Adipose tissue (tissue), 3 donors: Measurements from ENCODE around the gene TTC39B. TPM values are rescaled to one million over a fixed set of nuclear protein-coding genes. Genes with fewer than 3 reads are reported as not detected.
"Not testable (repeated sequence)": the region's sequence is repeated elsewhere in the genome, so short reads cannot be mapped to it uniquely, and the experiment has no call there.

Experiments
- H3K27ac ChIP-seq: one replicate; pipeline ENCODE4 v1.5.1; 2013; ENCODE audit warnings: low read depth, low read length
- WGBS, 3 donors: extraction: QIAGEN DNeasy Blood & Tissue Kit; methylation state at CpG; one replicate each; pipeline ENCODE4 v1.1.7; 2013; 5-methylcytosine and 5-hydroxymethylcytosine counted together
- polyA plus RNA-seq, 3 donors: library from polyadenylated mRNA; stranded (reverse); fragments of 200-250 nt; gene quantifications; one replicate each; pipeline ENCODE4 v1.2.3, GENCODE V29; 2013
- donor health status: healthy with polysubstance abuse.
- donor health status: Bipolar disorder and iron deficiency.
- donor health status: healthy.

TTC39B gene
- polyA plus RNA-seq, 3 donors, result 1.2 to 2.1 (median 1.4) TPM

- WGBS, 3 donors, result 55 to 90% (median 74%) methylated on average over 2 of the region's 2 CpGs
- H3K27ac ChIP-seq, result no peak overlapping the region
Observed at GRCh38 chr9:15239816-15240215, 67.2 kb downstream of the TTC39B start.

DNA sequence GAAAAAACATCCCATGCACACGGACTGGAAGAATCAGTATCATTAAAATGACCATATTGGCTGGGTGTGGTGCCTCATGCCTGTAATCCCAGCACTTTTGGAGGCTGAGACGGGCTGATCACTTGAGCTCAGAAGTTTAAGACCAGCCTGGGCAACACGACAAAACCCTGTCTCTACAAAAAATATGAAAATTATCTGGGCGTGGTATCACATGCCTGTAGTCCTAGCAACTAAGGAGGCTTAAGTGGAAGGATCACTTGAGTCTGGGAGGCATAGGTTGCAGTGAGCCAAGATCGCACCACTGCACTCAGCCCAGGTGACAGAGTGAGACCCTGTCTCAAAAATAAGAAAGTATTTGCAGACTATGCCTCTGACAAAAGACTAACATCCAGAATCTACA, 68.4 kb downstream of the TTC39B start:
- no peak overlapping the region for H3K27ac ChIP-seq
- 90 to 96% (median 91%) methylated on average over 5 of the region's 5 CpGs for WGBS, 3 donors

DNA sequence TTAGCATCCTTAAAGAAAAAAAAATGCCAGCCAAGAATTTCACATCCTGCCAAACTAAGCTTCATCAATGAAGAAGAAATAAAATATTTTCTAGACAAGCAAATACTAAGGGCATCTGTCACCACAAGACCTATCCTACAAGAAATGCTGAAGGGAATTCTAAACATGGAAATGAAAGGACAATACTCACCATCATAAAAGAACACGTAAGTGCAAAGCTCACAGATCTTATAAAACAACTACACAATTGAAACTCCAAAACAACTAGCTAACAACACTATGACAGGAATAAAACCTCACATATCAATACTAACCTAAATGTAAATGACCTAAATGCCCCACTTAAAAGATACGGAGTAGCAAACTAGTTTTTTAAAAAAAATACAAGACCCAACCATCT, 71.4 kb downstream of the TTC39B start:
- WGBS, 3 donors, result 71 to 95% (median 91%) methylated on average over 2 of the region's 2 CpGs
- H3K27ac ChIP-seq, result no peak overlapping the region

DNA sequence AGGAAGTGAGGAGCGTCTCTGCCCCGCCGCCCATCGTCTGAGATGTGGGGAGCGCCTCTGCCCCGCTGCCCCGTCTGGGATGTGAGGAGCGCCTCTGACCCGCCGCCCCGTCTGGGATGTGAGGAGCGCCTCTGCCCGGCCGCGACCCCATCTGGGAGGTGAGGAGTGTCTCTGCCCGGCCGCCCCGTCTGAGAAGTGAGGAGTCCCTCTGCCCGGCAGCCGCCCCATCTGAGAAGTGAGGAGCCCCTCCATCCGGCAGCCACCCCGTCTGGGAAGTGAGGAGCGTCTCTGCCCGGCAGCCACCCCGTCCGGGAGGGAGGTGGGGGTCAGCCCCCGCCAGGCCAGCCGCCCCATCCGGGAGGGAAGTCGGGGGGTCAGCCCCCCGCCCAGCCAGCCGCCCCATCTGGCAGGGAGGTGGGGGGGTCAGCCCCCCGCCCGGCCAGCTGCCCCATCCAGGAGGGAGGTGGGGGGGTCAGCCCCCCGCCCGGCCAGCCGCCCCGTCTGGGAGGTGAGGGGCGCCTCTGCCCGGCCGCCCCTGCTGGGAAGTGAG, 73.0 kb downstream of the TTC39B start:
- H3K27ac ChIP-seq, result not testable (repeated sequence)
- 97 to 98% (median 98%) methylated on average over 22 to 34 of the region's 41 CpGs for WGBS, 3 donors

DNA sequence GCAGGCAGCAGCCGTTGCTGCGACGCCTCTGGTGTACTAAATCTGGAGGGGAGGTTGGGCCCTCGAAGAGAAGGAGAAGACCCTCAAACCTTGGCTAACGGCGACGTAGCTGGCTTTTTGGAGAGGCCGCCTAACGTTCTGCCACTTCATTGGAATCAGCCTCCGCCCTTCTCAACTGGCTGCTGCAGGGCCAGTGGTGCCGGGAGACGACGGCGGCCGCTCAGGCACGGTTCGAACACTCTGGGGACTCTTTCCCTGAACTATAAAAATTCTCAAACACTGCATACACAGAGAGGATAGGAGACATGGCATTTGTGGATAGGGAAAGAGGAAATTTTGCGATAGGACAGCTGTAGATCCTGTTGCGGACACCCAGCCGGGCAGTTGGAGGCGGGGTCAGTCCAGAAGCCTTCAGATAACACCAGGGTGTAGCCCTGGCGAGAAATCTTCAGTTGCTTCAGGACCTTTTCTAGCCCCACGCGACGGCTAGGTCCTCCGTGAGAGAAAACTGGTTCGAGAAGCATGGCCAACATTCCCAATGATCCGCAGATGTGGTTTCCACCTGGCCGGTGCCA, 74.2 kb downstream of the TTC39B start:
- WGBS, 3 donors, result 95 to 98% (median 97%) methylated on average over 29 of the region's 29 CpGs
- H3K27ac ChIP-seq, result not testable (repeated sequence)

DNA sequence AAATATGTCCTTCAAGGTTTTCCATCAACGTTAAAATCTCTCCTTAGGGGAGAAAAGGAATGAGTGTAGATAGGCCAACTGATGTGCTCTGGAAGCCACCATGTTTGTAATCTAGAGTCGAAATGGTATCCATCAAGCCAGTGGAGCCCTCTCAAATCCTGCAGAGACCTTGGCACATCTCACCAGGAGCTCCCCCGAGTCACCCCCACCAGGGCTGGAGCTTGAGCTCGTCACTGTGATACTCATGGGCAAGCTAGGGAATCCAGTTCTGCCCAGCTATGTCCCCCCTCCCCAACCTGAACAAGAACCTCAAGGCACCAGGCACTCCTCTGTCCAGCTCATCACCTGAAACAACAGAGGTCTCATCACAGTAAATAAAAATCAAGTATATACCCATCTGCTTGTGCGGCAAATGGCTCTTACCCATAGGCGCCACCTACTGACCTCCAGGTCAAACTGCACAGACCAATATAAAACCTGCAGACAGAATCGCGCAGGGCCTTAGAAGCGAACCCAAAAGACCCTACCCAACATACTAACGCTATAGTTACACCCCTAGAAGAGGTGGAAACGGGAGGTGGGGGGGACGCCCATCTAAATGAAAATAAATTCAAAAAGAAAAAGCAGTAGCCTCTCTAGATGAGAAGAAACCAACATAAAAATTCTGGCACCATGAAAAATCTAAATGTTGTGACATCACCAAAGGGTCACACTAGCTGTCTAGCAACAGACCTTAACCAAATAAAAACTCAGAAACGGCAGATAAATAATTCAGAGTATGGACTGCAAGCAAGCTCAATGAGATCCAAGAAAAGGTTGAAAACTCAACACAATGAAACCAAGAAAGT, 75.0 kb downstream of the TTC39B start:
- WGBS, 3 donors, result 65 to 79% (median 74%) methylated on average over 13 of the region's 13 CpGs

GRCh38 chr9:15229409-15229808, 77.6 kb downstream of the TTC39B start:
- no peak overlapping the region for H3K27ac ChIP-seq
- WGBS, 3 donors, result 75 to 86% (median 77%) methylated on average over 5 of the region's 5 CpGs

More for the DNA sequence above, 75.0 kb downstream of the TTC39B start:
- no peak overlapping the region for H3K27ac ChIP-seq

- 92 to 95% (median 95%) methylated on average over 4 of the region's 4 CpGs for WGBS, 3 donors
Observed at GRCh38 chr9:15227491-15227890, 79.5 kb downstream of the TTC39B start.

GRCh38 chr9:15225564-15226126, 81.4 kb downstream of the TTC39B start:
- 86 to 93% (median 93%) methylated on average over 7 of the region's 7 CpGs for WGBS, 3 donors
- no peak overlapping the region for H3K27ac ChIP-seq

More at GRCh38 chr9:15227491-15227890, 79.5 kb downstream of the TTC39B start:
- no peak overlapping the region for H3K27ac ChIP-seq

DNA sequence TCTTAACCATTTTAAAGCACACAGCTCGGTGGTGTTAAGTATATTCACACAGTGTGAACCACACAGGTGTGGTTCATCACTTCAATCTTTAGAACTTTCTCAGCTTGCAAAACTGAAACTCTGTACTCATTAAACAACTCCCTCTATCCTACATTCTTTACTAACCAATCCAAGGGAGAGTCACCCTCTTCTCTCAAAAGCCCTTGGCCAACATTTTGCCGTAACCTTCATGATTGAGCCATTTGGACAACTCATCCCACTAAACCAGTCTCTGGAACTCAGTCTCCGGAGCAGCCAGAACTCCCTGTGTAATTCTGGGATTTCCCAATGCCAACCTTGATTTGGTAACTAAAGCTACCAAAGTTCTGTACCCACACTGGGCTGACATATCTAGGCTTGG, 84.7 kb downstream of the TTC39B start:
- no peak overlapping the region for H3K27ac ChIP-seq
- 79 to 87% (median 82%) methylated on average over 3 of the region's 3 CpGs for whole genome bisulfite sequencing, 3 donors

GRCh38 chr9:15221746-15222145, 85.3 kb downstream of the TTC39B start:
- 75 to 80% (median 80%) methylated on average over 4 of the region's 4 CpGs for WGBS, 3 donors
- H3K27ac ChIP-seq, result no peak overlapping the region

DNA sequence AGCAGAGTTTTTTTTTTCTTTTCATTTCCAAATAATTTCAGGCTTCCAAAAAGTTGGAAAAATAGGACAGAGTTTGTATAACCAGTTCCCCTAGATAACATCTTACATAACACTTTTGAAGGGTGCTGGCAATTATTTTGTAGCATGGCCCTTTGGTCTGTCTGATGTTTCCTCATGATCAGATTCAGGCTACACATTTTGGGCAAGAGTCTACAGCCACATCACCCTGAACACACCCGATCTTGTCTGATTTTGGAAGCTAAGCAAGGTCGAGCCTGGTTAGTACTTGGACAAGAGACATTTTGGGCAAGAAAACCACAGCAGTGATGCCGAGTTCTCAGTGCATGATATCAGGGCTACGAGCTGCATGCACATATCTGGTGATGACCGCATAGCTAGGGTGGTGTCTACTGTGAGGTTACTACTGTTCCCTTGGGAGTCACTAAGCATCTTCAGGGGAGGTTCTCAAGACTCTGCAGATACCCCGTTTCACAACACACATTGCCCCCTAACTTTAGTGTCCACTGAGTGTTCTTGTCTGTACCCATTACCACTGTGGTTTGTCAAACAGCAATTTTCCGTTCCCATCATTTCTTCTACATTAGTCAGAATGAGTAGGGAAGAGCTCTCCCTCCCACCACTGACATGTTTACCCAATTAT, 86.2 kb downstream of the TTC39B start:
- WGBS, 3 donors, result 78 to 91% (median 84%) methylated on average over 7 of the region's 7 CpGs
- H3K27ac ChIP-seq, result no peak overlapping the region

GRCh38 chr9:15219546-15219945, 87.5 kb downstream of the TTC39B start:
- no peak overlapping the region for H3K27ac ChIP-seq
- WGBS, 3 donors, result 90 to 94% (median 91%) methylated on average over 5 of the region's 5 CpGs

DNA sequence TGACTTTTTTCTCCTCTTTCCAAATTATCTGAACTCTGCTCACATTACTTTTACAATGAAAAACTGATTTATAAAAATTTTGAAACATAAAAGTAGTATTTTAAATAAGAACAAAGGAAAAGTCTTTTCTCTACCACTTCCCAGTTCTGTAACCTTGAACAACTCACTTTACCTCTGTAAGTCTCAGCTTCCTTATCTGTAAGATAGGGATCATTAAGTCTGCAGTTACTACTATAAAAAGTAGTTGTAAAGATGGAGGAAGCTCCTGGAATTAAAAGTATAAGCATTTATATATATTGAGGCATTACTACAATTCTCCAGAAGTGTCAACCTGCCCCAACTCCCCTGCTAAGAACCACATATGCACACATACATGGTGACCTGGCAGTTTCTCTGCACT, 88.0 kb downstream of the TTC39B start:
- no peak overlapping the region for H3K27ac ChIP-seq

- H3K27ac ChIP-seq, result no peak overlapping the region
- WGBS, 3 donors, result 72 to 89% (median 80%) methylated on average over 5 of the region's 5 CpGs
Observed at GRCh38 chr9:15213249-15213648, 93.8 kb downstream of the TTC39B start.

DNA sequence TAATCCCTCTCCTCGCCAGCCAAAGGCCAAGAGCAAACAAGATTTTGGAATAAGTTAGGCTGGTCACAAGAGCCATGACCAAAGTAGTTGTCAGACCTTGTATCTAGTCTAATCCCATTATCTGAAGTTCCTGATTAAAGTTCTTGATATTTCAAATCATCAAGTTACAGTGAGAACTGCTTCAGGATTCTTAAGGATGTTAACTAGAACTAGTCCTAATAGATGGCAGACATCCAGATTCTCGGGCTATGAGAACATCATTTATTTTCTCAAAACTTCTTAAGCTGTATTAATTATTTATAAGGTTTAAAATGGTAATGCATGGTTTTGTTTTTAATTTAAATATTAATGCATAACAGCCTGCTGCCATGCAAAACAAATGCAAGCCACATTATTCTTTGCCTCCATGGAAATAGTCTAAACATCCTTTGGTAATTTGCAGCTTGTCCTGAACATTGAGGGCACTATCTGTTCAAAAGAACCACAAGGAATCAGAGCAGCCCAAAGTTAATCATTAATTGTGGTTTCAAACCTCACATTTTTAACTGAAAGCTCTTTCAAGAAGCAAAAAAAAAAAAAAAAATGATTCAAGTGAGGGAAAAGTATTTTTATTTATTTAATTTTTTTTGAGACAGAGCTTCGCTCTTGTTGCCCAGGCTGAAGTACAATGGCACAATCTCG, 95.1 kb downstream of the TTC39B start:
- no peak overlapping the region for H3K27ac ChIP-seq
- WGBS, 3 donors, result 72 to 86% (median 85%) methylated on average over 4 of the region's 4 CpGs

- H3K27ac ChIP-seq, result no peak overlapping the region
- 44 to 54% (median 50%) methylated on average over 6 of the region's 6 CpGs for WGBS, 3 donors
Observed at GRCh38 chr9:15211160-15211814, 95.7 kb downstream of the TTC39B start.
